Fibroblast of pulmonary artery (primary cell): ENCODE results near the gene SPDEF.

ENCODE experiments used
- DNase-seq: peaks from one replicate; pipeline ENCODE4 v3.0.0-alpha.2; 2010; ENCODE audit warnings: low read depth
- H3K4me3 ChIP-seq: replicated peaks from 2 replicates; pipeline ENCODE4 v1.5.1; 2011; ENCODE audit warnings: low read depth, mild to moderate bottlenecking, control low read depth, low read length, moderate library complexity
- CTCF ChIP-seq: IDR thresholded peaks from 2 replicates; pipeline ENCODE4 v1.5.1; 2011; ENCODE audit warnings: mild to moderate bottlenecking, control low read depth, low read length, inconsistent platforms; ENCODE audit errors: missing control alignments

Gene SPDEF

GRCh38 chr6:34494973-34495372 is 61.2 kb downstream of the SPDEF start:
- H3K4me3 ChIP-seq = no peak overlapping the region
- DNase-seq = no peak
- TF ChIP-seq CTCF = no peak

GRCh38 chr6:34493344-34493743 is 62.8 kb downstream of the SPDEF start:
- H3K4me3 ChIP-seq = no peak overlapping the region
- no peak for TF ChIP-seq CTCF
- no peak for DNase-seq

GRCh38 chr6:34491091-34491430 is 65.1 kb downstream of the SPDEF start:
- DNase-seq = peak; percentile 29
- no peak for TF ChIP-seq CTCF
- H3K4me3 ChIP-seq = no peak overlapping the region

- no peak for TF ChIP-seq CTCF
- DNase-seq = no peak
Measured at GRCh38 chr6:34490390-34491090, 65.6 kb downstream of the SPDEF start.

GRCh38 chr6:34489207-34489805 is 66.8 kb downstream of the SPDEF start:
- no peak overlapping the region for H3K4me3 ChIP-seq
- no peak for TF ChIP-seq CTCF
- no peak for DNase-seq

More at GRCh38 chr6:34490390-34491090, 65.6 kb downstream of the SPDEF start:
- H3K4me3 ChIP-seq = no peak overlapping the region
